ENCODE measurements around the gene ANKRD24. TPM values are rescaled to one million over a fixed set of nuclear protein-coding genes. Genes with fewer than 3 reads are reported as not detected.
"Not testable (repeated sequence)": the region's sequence is repeated elsewhere in the genome, so short reads cannot be mapped to it uniquely, and the experiment has no call there.

ANKRD24 gene
- total RNA-seq, 1 donor from 2014 or later: 6.1 TPM

- no peak for DNase-seq
- H3K4me3 Mint-ChIP-seq (ENCODE audit: unreplicated experiment): no peak overlapping the region
- H3K4me1 Mint-ChIP-seq (ENCODE audit: low read depth, unreplicated experiment): no peaks in the 10 kb centered on the region
- no peak overlapping the region for H3K27ac Mint-ChIP-seq (ENCODE audit: unreplicated experiment)
- peaks cover 7% of the 10 kb centered on the region for H3K9me3 Mint-ChIP-seq (ENCODE audit: unreplicated experiment)
- H3K36me3 Mint-ChIP-seq (ENCODE audit: unreplicated experiment): no peaks in the 10 kb centered on the region
- no peak for TF ChIP-seq CTCF (IDR thresholded peaks at IDR 0.05; ENCODE audit: partially characterized antibody, unreplicated experiment)
- H3K27me3 Mint-ChIP-seq (ENCODE audit: unreplicated experiment): no peaks in the 10 kb centered on the region
Measured at GRCh38 chr19:4216846-4217245, 34.4 kb downstream of the ANKRD24 start.

GRCh38 chr19:4217429-4218264 is 35.2 kb downstream of the ANKRD24 start:
- no peaks in the 10 kb centered on the region for H3K4me1 Mint-ChIP-seq (ENCODE audit: low read depth, unreplicated experiment)
- H3K27ac Mint-ChIP-seq (ENCODE audit: unreplicated experiment): no peak overlapping the region
- H3K9me3 Mint-ChIP-seq (ENCODE audit: unreplicated experiment): peaks cover 7% of the 10 kb centered on the region
- no peak overlapping the region for H3K4me3 Mint-ChIP-seq (ENCODE audit: unreplicated experiment)
- no peaks in the 10 kb centered on the region for H3K36me3 Mint-ChIP-seq (ENCODE audit: unreplicated experiment)
- no peak for DNase-seq
- no peak for TF ChIP-seq CTCF (IDR thresholded peaks at IDR 0.05; ENCODE audit: partially characterized antibody, unreplicated experiment)
- no peaks in the 10 kb centered on the region for H3K27me3 Mint-ChIP-seq (ENCODE audit: unreplicated experiment)

GRCh38 chr19:4218523-4218922 is 36.0 kb downstream of the ANKRD24 start:
- H3K27me3 Mint-ChIP-seq (ENCODE audit: unreplicated experiment); H3K27ac Mint-ChIP-seq (ENCODE audit: unreplicated experiment); DNase-seq; H3K4me1 Mint-ChIP-seq (ENCODE audit: low read depth, unreplicated experiment); H3K9me3 Mint-ChIP-seq (ENCODE audit: unreplicated experiment); H3K36me3 Mint-ChIP-seq (ENCODE audit: unreplicated experiment); H3K4me3 Mint-ChIP-seq (ENCODE audit: unreplicated experiment): not testable (repeated sequence)

- no peak for TF ChIP-seq CTCF (IDR thresholded peaks at IDR 0.05; ENCODE audit: partially characterized antibody, unreplicated experiment)
- Mint-ChIP-seq H3K9me3 (ENCODE audit: unreplicated experiment) (peaks cover 7% of the 10 kb centered on the region), H3K36me3 (ENCODE audit: unreplicated experiment) (no peaks in the 10 kb centered on the region), H3K27ac (ENCODE audit: unreplicated experiment) (no peak overlapping the region), H3K4me1 (ENCODE audit: low read depth, unreplicated experiment) (peaks cover 3% of the 10 kb centered on the region), H3K27me3 (ENCODE audit: unreplicated experiment) (no peaks in the 10 kb centered on the region), H3K4me3 (ENCODE audit: unreplicated experiment) (no peak overlapping the region)
- no peak for DNase-seq
Measured at GRCh38 chr19:4220188-4220587, 37.7 kb downstream of the ANKRD24 start.

GRCh38 chr19:4224470-4224869 is 42.0 kb downstream of the ANKRD24 start:
- DNase-seq: peak; percentile 59
- H3K27me3 Mint-ChIP-seq (ENCODE audit: unreplicated experiment): peaks cover 2% of the 10 kb centered on the region
- peak overlapping the region; percentile 52 for H3K27ac Mint-ChIP-seq (ENCODE audit: unreplicated experiment)
- H3K9me3 Mint-ChIP-seq (ENCODE audit: unreplicated experiment): no peaks in the 10 kb centered on the region
- H3K36me3 Mint-ChIP-seq (ENCODE audit: unreplicated experiment): no peaks in the 10 kb centered on the region
- no peak for TF ChIP-seq CTCF (IDR thresholded peaks at IDR 0.05; ENCODE audit: partially characterized antibody, unreplicated experiment)
- peaks cover 3% of the 10 kb centered on the region for H3K4me1 Mint-ChIP-seq (ENCODE audit: low read depth, unreplicated experiment)
- no peak overlapping the region for H3K4me3 Mint-ChIP-seq (ENCODE audit: unreplicated experiment)

All from glutamatergic neuron (in vitro differentiated cells).